IMR-90 (cell line): ENCODE results near the gene MORN4. TPM values are rescaled to one million over a fixed set of nuclear protein-coding genes. Genes with fewer than 3 reads are reported as not detected.

Experiments used
- ATAC-seq: fragments of 200-7000 bp; cut with Tn5 transposase; 2 replicates; pipeline ENCODE4 v1.9.1; 2020; ENCODE audit warnings: low read depth, mild to moderate bottlenecking, moderate library complexity
- BruUV-seq: library from RNA; stranded (reverse); fragments of 400-500 nt; replicated peaks from 2 replicates; lab custom pipeline; 2021; lab: Mats Ljungman, UMichigan
- CTCF ChIA-PET: fragments of 300-600 bp; formaldehyde crosslinking; extraction: SDS; loops from one replicate; lab custom pipeline; 2021; ENCODE audit warnings: antibody characterized with exemption; lab: Yijun Ruan, JAX
- POLR2A ChIA-PET: fragments of 300-600 bp; sonication (Branson Sonifier 250); formaldehyde crosslinking; loops from one replicate; lab custom pipeline; 2022; ENCODE audit warnings: antibody characterized with exemption; ENCODE audit not compliant: unreplicated experiment; lab: Charles Lee
- DNase-seq: peaks from one replicate; pipeline ENCODE4 v3.0.0; 2013
- H2AFZ ChIP-seq: replicated peaks from 2 replicates; pipeline ENCODE3; 2013; ENCODE audit warnings: low read length, mild to moderate bottlenecking; ENCODE audit not compliant: poor library complexity
- H2AK5ac ChIP-seq: 2 replicates; pipeline ENCODE4 v1.6.1; 2013; ENCODE audit warnings: low read depth, low read length, inconsistent platforms
- H2AK9ac ChIP-seq: replicated peaks from 2 replicates; pipeline ENCODE3; 2013; ENCODE audit warnings: mild to moderate bottlenecking, low read depth, low read length, moderate library complexity; ENCODE audit not compliant: poor library complexity
- H2BK120ac ChIP-seq: 2 replicates; pipeline ENCODE4 v1.6.1; 2013; ENCODE audit warnings: low read depth, low read length, inconsistent platforms
- H2BK15ac ChIP-seq: 3 replicates; pipeline ENCODE4 v1.6.1; 2013; ENCODE audit warnings: low read depth, low read length, inconsistent platforms
- H2BK20ac ChIP-seq: 2 replicates; pipeline ENCODE4 v1.6.1; 2013; ENCODE audit warnings: low read depth, mild to moderate bottlenecking, inconsistent platforms, low read length, moderate library complexity
- H2BK5ac ChIP-seq: 2 replicates; pipeline ENCODE4 v1.6.1; 2013; ENCODE audit warnings: mild to moderate bottlenecking, low read depth, low read length, inconsistent platforms; ENCODE audit not compliant: poor library complexity, severe bottlenecking
- H3K14ac ChIP-seq: replicated peaks from 2 replicates; pipeline ENCODE4 v1.6.1; 2013; ENCODE audit warnings: low read depth, low read length, inconsistent platforms
- H3K18ac ChIP-seq: 2 replicates; pipeline ENCODE4 v1.6.1; 2013; ENCODE audit warnings: low read depth, low read length, control low read depth
- H3K23ac ChIP-seq: 2 replicates; pipeline ENCODE4 v1.6.1; 2013; ENCODE audit warnings: low read depth, low read length, inconsistent platforms
- H3K27ac ChIP-seq: 2 replicates; pipeline ENCODE4 v1.5.1; 2013; ENCODE audit warnings: mild to moderate bottlenecking, control low read depth, low read length; ENCODE audit not compliant: insufficient read depth
- H3K27me3 ChIP-seq: 2 replicates; pipeline ENCODE4 v1.6.1; 2013; ENCODE audit warnings: low read length; ENCODE audit not compliant: control insufficient read depth, insufficient read depth
- H3K36me3 ChIP-seq: 2 replicates; pipeline ENCODE4 v1.6.1; 2013; ENCODE audit warnings: low read length, mixed read lengths; ENCODE audit not compliant: control insufficient read depth, insufficient read depth
- H3K4ac ChIP-seq: 2 replicates; pipeline ENCODE4 v1.6.1; 2013; ENCODE audit warnings: low read depth, low read length, inconsistent platforms
- H3K4me1 ChIP-seq: 2 replicates; pipeline ENCODE4 v1.6.1; 2013; ENCODE audit warnings: low read length, mixed read lengths; ENCODE audit not compliant: control insufficient read depth, insufficient read depth
- H3K4me2 ChIP-seq: 2 replicates; pipeline ENCODE4 v1.6.1; 2013; ENCODE audit warnings: low read depth, mild to moderate bottlenecking, control low read depth, low read length, moderate library complexity
- H3K4me3 ChIP-seq: 2 replicates; pipeline ENCODE4 v1.5.1; 2013; ENCODE audit warnings: low read depth, mild to moderate bottlenecking, control low read depth, low read length, moderate library complexity; ENCODE audit not compliant: insufficient read depth
- H3K56ac ChIP-seq: 2 replicates; pipeline ENCODE4 v1.6.1; 2013; ENCODE audit warnings: low read length, inconsistent platforms; ENCODE audit not compliant: insufficient read depth; ENCODE audit errors: extremely low read depth
- H3K79me1 ChIP-seq, 2 experiments: 2 replicates each; pipeline ENCODE4 v1.6.1; 2013; ENCODE audit warnings: low read length in 2 of 2, inconsistent platforms in 1 of 2, low read depth in 1 of 2
- H3K9ac ChIP-seq: 2 replicates; pipeline ENCODE4 v1.6.1; 2013; ENCODE audit warnings: low read depth, low read length, control low read depth
- H3K9me1 ChIP-seq: 2 replicates; pipeline ENCODE4 v1.6.1; 2013; ENCODE audit warnings: low read length, inconsistent platforms; ENCODE audit not compliant: insufficient read depth
- H3K9me3 ChIP-seq: 2 replicates; pipeline ENCODE4 v1.6.1; 2013; ENCODE audit warnings: low read length; ENCODE audit not compliant: control insufficient read depth, insufficient read depth
- H4K20me1 ChIP-seq: 2 replicates; pipeline ENCODE4 v1.6.1; 2013; ENCODE audit warnings: low read length, inconsistent platforms; ENCODE audit not compliant: insufficient read depth
- H4K5ac ChIP-seq: 2 replicates; pipeline ENCODE4 v1.6.1; 2013; ENCODE audit warnings: mild to moderate bottlenecking, low read depth, low read length, control low read depth
- H4K8ac ChIP-seq, 2 experiments: 2 replicates each; pipeline ENCODE4 v1.6.1; 2013; ENCODE audit warnings: low read depth in 2 of 2, low read length in 2 of 2, control low read depth in 1 of 2, inconsistent platforms in 1 of 2
- H4K91ac ChIP-seq: 2 replicates; pipeline ENCODE4 v1.6.1; 2013; ENCODE audit warnings: low read depth, low read length, inconsistent platforms; ENCODE audit not compliant: insufficient read depth
- BHLHE40 ChIP-seq: fragments of 150-350 bp; IDR thresholded peaks from 2 replicates; pipeline ENCODE4 v1.6.1; 2016; ENCODE audit warnings: mild to moderate bottlenecking, low read depth, low read length
- CEBPB ChIP-seq: IDR thresholded peaks from 2 replicates; pipeline ENCODE4 v1.6.1; 2012; ENCODE audit warnings: low read depth, low read length, improper control_type of control experiment
- CHD1 ChIP-seq: IDR thresholded peaks from 2 replicates; pipeline ENCODE4 v1.6.1; 2012; ENCODE audit warnings: low read depth, low read length, improper control_type of control experiment
- CTCF ChIP-seq: conservative IDR thresholded peaks from 2 replicates; pipeline ENCODE4 v1.5.1; 2012; ENCODE audit warnings: mild to moderate bottlenecking, low read depth, low read length, improper control_type of control experiment
- ELK1 ChIP-seq: fragments of 150-350 bp; IDR thresholded peaks from 2 replicates; pipeline ENCODE4 v1.6.1; 2016; ENCODE audit warnings: low read depth, mild to moderate bottlenecking, low read length, moderate library complexity, borderline replicate concordance
- FOS ChIP-seq: fragments of 150-350 bp; IDR thresholded peaks from 2 replicates; pipeline ENCODE4 v1.6.1; 2016; ENCODE audit warnings: low read depth, low read length
- MAFK ChIP-seq: IDR thresholded peaks from 2 replicates; pipeline ENCODE4 v1.6.1; 2012; ENCODE audit warnings: low read depth, low read length, improper control_type of control experiment
- MAZ ChIP-seq: IDR thresholded peaks from 2 replicates; pipeline ENCODE4 v1.6.1; 2012; ENCODE audit warnings: low read depth, mild to moderate bottlenecking, low read length, improper control_type of control experiment, moderate library complexity, borderline replicate concordance
- MXI1 ChIP-seq: IDR thresholded peaks from 2 replicates; pipeline ENCODE4 v1.6.1; 2012; ENCODE audit warnings: low read depth, mild to moderate bottlenecking, low read length, moderate library complexity, borderline replicate concordance
- NFE2L2 ChIP-seq: fragments of 150-350 bp; IDR thresholded peaks from 2 replicates; pipeline ENCODE4 v1.6.1; 2016; ENCODE audit warnings: low read depth, mild to moderate bottlenecking, low read length
- POLR2A ChIP-seq: IDR thresholded peaks from 2 replicates; pipeline ENCODE4 v1.6.1; 2012; ENCODE audit warnings: mild to moderate bottlenecking, low read depth, low read length
- RAD21 ChIP-seq: IDR thresholded peaks from 2 replicates; pipeline ENCODE4 v1.6.1; 2012; ENCODE audit warnings: low read length, improper control_type of control experiment
- RCOR1 ChIP-seq: IDR thresholded peaks from 2 replicates; pipeline ENCODE4 v1.6.1; 2012; ENCODE audit warnings: mild to moderate bottlenecking, low read length, improper control_type of control experiment; ENCODE audit not compliant: insufficient replicate concordance
- RFX5 ChIP-seq: IDR thresholded peaks from 2 replicates; pipeline ENCODE4 v1.8.0; 2012; ENCODE audit warnings: low read depth, mild to moderate bottlenecking, low read length, moderate library complexity
- SMC3 ChIP-seq: fragments of 150-350 bp; IDR thresholded peaks from 2 replicates; pipeline ENCODE4 v1.6.1; 2016; ENCODE audit warnings: low read depth, mild to moderate bottlenecking, antibody characterized with exemption, low read length, moderate library complexity
- USF2 ChIP-seq: fragments of 150-350 bp; IDR thresholded peaks from 2 replicates; pipeline ENCODE4 v1.6.1; 2017; ENCODE audit warnings: mild to moderate bottlenecking, antibody characterized with exemption, low read length, low read depth
- WGBS, 2 experiments: methylation state at CpG; one replicate each; pipeline versions ENCODE4 v1.1.5 to v1.1.7; 2013; ENCODE audit warnings: missing lambda C conversion rate in 2 of 2; ENCODE audit not compliant: insufficient read length in 1 of 2; ENCODE audit errors: extremely low coverage in 2 of 2; 5-methylcytosine and 5-hydroxymethylcytosine counted together
- dilution Hi-C: fragments of 300-500 bp; cut with HindIII; formaldehyde crosslinking; loops from one replicate; pipeline ENCODE4 v1.14.3; 2018; ENCODE audit warnings: low sequenced_read_pairs; ENCODE audit not compliant: unreplicated experiment
- in situ Hi-C: fragments of 300-500 bp; cut with MboI; formaldehyde crosslinking; loops from 3 replicates; pipeline ENCODE4 v1.14.3; 2019; ENCODE audit warnings: low sequenced_read_pairs, inconsistent platforms, mixed read lengths
- intact Hi-C: fragments of 100-400 bp; cut with micrococcal nuclease; formaldehyde crosslinking; loops from 2 replicates; pipeline ENCODE4 v1.10.0; 2022
- polyA plus RNA-seq, 3 experiments: library from polyadenylated mRNA; depleted of rRNA; stranded (reverse); fragments of >200 nt; gene quantifications; 2 replicates each; pipeline ENCODE4 v1.2.3, GENCODE V29; 2012; ENCODE audit warnings: low replicate concordance in 1 of 3
- total RNA-seq: library from RNA; depleted of rRNA; stranded (reverse); fragments of >200 nt; gene quantifications from 2 replicates; pipeline ENCODE4 v1.2.3, GENCODE V29; 2012

The MORN4 gene
- total and polyA plus RNA-seq, 2 of the 4 experiments (the other 2 are of a cell fraction): 3.2 to 8.4 TPM

- in situ Hi-C loops: no loop called here
- DNase-seq (no peak), ATAC-seq (no peak)
- WGBS, 2 experiments: no CpG with 5 or more reads among the region's 5 CpGs
- H3K23ac ChIP-seq: no peak overlapping the region
- H4K5ac ChIP-seq: 0 out of 2 replicates have a peak overlapping the region, but pooled peaks have one; percentile 7
- no peak overlapping the region for H2AK5ac ChIP-seq
- peak overlapping the region; percentile 48; the same call in 1 of the 3 replicates for H2BK15ac ChIP-seq
- H2AK9ac ChIP-seq: peak overlapping the region; percentile 7
- H2BK120ac ChIP-seq: 0 out of 2 replicates have a peak overlapping the region, but pooled peaks have one; percentile 22
- BruUV-seq: no TSS peak
- intact Hi-C loops: no loop called here
- peak overlapping the region; percentile 35; the same call in 1 of the 2 replicates for H4K91ac ChIP-seq
- H3K79me1 ChIP-seq: peaks cover 3 to 22% of the 10 kb centered on the region in 2 experiments; a peak in 3 of 4 replicates
- H3K4me2 ChIP-seq: no peak overlapping the region
- 0 out of 2 replicates have a peak overlapping the region, but pooled peaks have one; percentile 14 for H3K14ac ChIP-seq
- H3K27ac ChIP-seq: no peak overlapping the region
- H4K8ac ChIP-seq: no peak overlapping the region
- H3K18ac ChIP-seq: peak overlapping the region; percentile 37; the same call in 1 of the 2 replicates
- no peak overlapping the region for H2AFZ ChIP-seq
- ChIA-PET POLR2A (no interaction called here), CTCF (no interaction called here)
- no peaks in the 10 kb centered on the region for H3K9me3 ChIP-seq
- no peak for TF ChIP-seq ELK1
- TF ChIP-seq USF2: no peak
- TF ChIP-seq RCOR1: no peak
- no peak for TF ChIP-seq RAD21
- TF ChIP-seq CEBPB: no peak
- no peak for TF ChIP-seq SMC3
- TF ChIP-seq BHLHE40: no peak
- TF ChIP-seq MXI1: no peak
- no peak for TF ChIP-seq RFX5
- no peak for TF ChIP-seq FOS
- no peak for TF ChIP-seq CHD1
- TF ChIP-seq NFE2L2: no peak
- no peak for TF ChIP-seq POLR2A
- no peak for TF ChIP-seq MAFK
- TF ChIP-seq MAZ: no peak
- no peak for TF ChIP-seq CTCF
- H3K36me3 ChIP-seq: no peaks in the 10 kb centered on the region
- no peak overlapping the region for H3K9ac ChIP-seq
- no peak overlapping the region for H3K4me3 ChIP-seq
- H4K20me1 ChIP-seq: no peaks in the 10 kb centered on the region
- H3K56ac ChIP-seq: no peak overlapping the region
- H3K4me1 ChIP-seq: peaks cover 17% of the 10 kb centered on the region
- no peak overlapping the region for H2BK5ac ChIP-seq
- peaks cover 13% of the 10 kb centered on the region for H3K9me1 ChIP-seq
- peak overlapping the region; percentile 48; the same call in 1 of the 2 replicates for H3K4ac ChIP-seq
- no peaks in the 10 kb centered on the region for H3K27me3 ChIP-seq
- dilution Hi-C loops: no loop called here
- no peak overlapping the region for H2BK20ac ChIP-seq
These were observed 4.0 kb downstream of the MORN4 start for GRCh38 chr10:97629289-97629688.
